Measurements from ENCODE around the gene KCTD10. TPM values are rescaled to one million over a fixed set of nuclear protein-coding genes. Genes with fewer than 3 reads are reported as not detected.

The KCTD10 gene
- polyA plus RNA-seq, 3 donors = 18.1 to 21.0 (median 20.0) TPM

GRCh38 chr12:109455706-109456105, 21.4 kb downstream of the KCTD10 start:
- Histone ChIP-seq H3K36me3 (replicated peaks in 1 of 2; ENCODE audit: control insufficient read depth in 1 of 2, insufficient read depth in 2 of 2, low read length in 2 of 2) (peaks cover 81 to 97% of the 10 kb centered on the region in 2 donors), H3K9ac (ENCODE audit: insufficient read depth, low read length, poor library complexity, severe bottlenecking) (no peak overlapping the region), H3K27ac (ENCODE audit: low read depth in 1 of 2, low read length in 2 of 2) (no peak overlapping the region), H4K20me1 (ENCODE audit: insufficient read depth, low read length) (peaks cover 10% of the 10 kb centered on the region), H3K4me1 (ENCODE audit: control insufficient read depth in 1 of 2, insufficient read depth in 2 of 2, low read length in 2 of 2) (peaks cover 5% of the 10 kb centered on the region in 2 donors), H2AFZ (ENCODE audit: insufficient read depth, low read depth, low read length, poor library complexity, severe bottlenecking) (no peak overlapping the region), H3K4me3 (replicated peaks in 1 of 3; ENCODE audit: low read depth in 2 of 3, low read length in 3 of 3) (no peak overlapping the region), H3K4me2 (replicated peaks; ENCODE audit: extremely low read depth, low read length, poor library complexity, severe bottlenecking) (no peak overlapping the region), H3K27me3 (ENCODE audit: control insufficient read depth in 2 of 2, insufficient read depth in 2 of 2, low read length in 2 of 2) (no peaks in the 10 kb centered on the region), H3K9me3 (replicated peaks in 1 of 2; ENCODE audit: control insufficient read depth in 1 of 2, insufficient read depth in 1 of 2, low read length in 2 of 2) (no peaks in the 10 kb centered on the region), H3K79me2 (ENCODE audit: insufficient read depth, low read length) (peaks cover 14% of the 10 kb centered on the region)
- DNase-seq = no peak
- Mint-ChIP-seq H3K4me1 (peaks cover 5% of the 10 kb centered on the region), H3K4me3 (no peak overlapping the region), H3K9me3 (no peaks in the 10 kb centered on the region), H3K27me3 (ENCODE audit: low read depth in 3 of 3) (no peaks in the 10 kb centered on the region), H3K27ac (no peak overlapping the region), H3K36me3 (peaks cover 87 to 94% of the 10 kb centered on the region in 2 donors)
- WGBS (ENCODE audit: insufficient coverage) = no CpG with 5 or more reads among the region's 1 CpG
- TF ChIP-seq CTCF (IDR thresholded peaks at IDR 0.05) = no peak
- intact Hi-C loops (cut with micrococcal nuclease) = no loop called here

- H3K27ac ChIP-seq (ENCODE audit: low read depth in 1 of 2, low read length in 2 of 2) = no peak overlapping the region
- no peak for TF ChIP-seq CTCF (IDR thresholded peaks at IDR 0.05)
- no peaks in the 10 kb centered on the region for H3K4me1 ChIP-seq (ENCODE audit: control insufficient read depth in 1 of 2, insufficient read depth in 2 of 2, low read length in 2 of 2)
- H3K27ac Mint-ChIP-seq = no peak overlapping the region
- no peaks in the 10 kb centered on the region for H3K27me3 ChIP-seq (ENCODE audit: control insufficient read depth in 2 of 2, insufficient read depth in 2 of 2, low read length in 2 of 2)
- no peaks in the 10 kb centered on the region for H3K27me3 Mint-ChIP-seq (ENCODE audit: low read depth in 3 of 3)
- peaks cover 87 to 99% of the 10 kb centered on the region in 2 donors for H3K36me3 ChIP-seq (replicated peaks in 1 of 2; ENCODE audit: control insufficient read depth in 1 of 2, insufficient read depth in 2 of 2, low read length in 2 of 2)
- WGBS (ENCODE audit: insufficient coverage) = 17% methylated on average over 1 of the region's 2 CpGs
- H3K9ac ChIP-seq (ENCODE audit: insufficient read depth, low read length, poor library complexity, severe bottlenecking) = no peak overlapping the region
- no peaks in the 10 kb centered on the region for H3K79me2 ChIP-seq (ENCODE audit: insufficient read depth, low read length)
- no peaks in the 10 kb centered on the region for H3K4me1 Mint-ChIP-seq
- intact Hi-C loops (cut with micrococcal nuclease) = no loop called here
- H3K4me3 Mint-ChIP-seq = no peak overlapping the region
- H3K9me3 ChIP-seq (replicated peaks in 1 of 2; ENCODE audit: control insufficient read depth in 1 of 2, insufficient read depth in 1 of 2, low read length in 2 of 2) = no peaks in the 10 kb centered on the region
- H2AFZ ChIP-seq (ENCODE audit: insufficient read depth, low read depth, low read length, poor library complexity, severe bottlenecking) = no peak overlapping the region
- H3K4me3 ChIP-seq (replicated peaks in 1 of 3; ENCODE audit: low read depth in 2 of 3, low read length in 3 of 3) = no peak overlapping the region
- H3K36me3 Mint-ChIP-seq = peaks cover 87 to 89% of the 10 kb centered on the region in 2 donors
- H3K9me3 Mint-ChIP-seq = no peaks in the 10 kb centered on the region
- H4K20me1 ChIP-seq (ENCODE audit: insufficient read depth, low read length) = no peaks in the 10 kb centered on the region
- DNase-seq = no peak
- H3K4me2 ChIP-seq (replicated peaks; ENCODE audit: extremely low read depth, low read length, poor library complexity, severe bottlenecking) = no peak overlapping the region
Measured at GRCh38 chr12:109452489-109452888, 24.6 kb downstream of the KCTD10 start.
